Right lobe of liver (tissue), 4 donors: Measurements from ENCODE around the gene C18orf54.

Experiments
- CTCF ChIP-seq, 4 donors: fragments of 200-600 bp in 3 of 4; fragments of 450-650 bp in 1 of 4; IDR thresholded peaks; one replicate each; pipeline versions ENCODE4 v1.5.1 to v1.8.0; 2016 to 2022; ENCODE audit warnings: antibody characterized with exemption in 4 of 4, mild to moderate bottlenecking in 2 of 4
- POLR2A ChIP-seq: fragments of 450-650 bp; IDR thresholded peaks from one replicate; pipeline ENCODE4 v1.6.1; 2017; ENCODE audit warnings: antibody characterized with exemption, mild to moderate bottlenecking
- donor health status: DM: no; HTN: no; CAD: no.
- donor health status: DM: no; HTN: no; CAD: no.
- donor health status: DM: no; HTN: yes; CAD: no.

GRCh38 chr18:54381640-54382039 lies 23.9 kb downstream of the C18orf54 start:
- TF ChIP-seq CTCF (IDR thresholded peaks at IDR 0.05) (no peak), POLR2A (no peak)
